Uterus (tissue), 4 donors: ENCODE measurements around the gene CCND1. TPM values are rescaled to one million over a fixed set of nuclear protein-coding genes. Genes with fewer than 3 reads are reported as not detected.

Experiments
- DNase-seq, 2 donors: peaks; one replicate each; pipeline ENCODE4 v3.0.0-alpha.2; 2019 to 2020
- H3K27ac ChIP-seq, 2 donors: fragments of 200-600 bp; sonication (generic); 1 replicate in 1 of 2; 2 replicates in 1 of 2; pipeline ENCODE4 v1.5.1; 2016 to 2018
- H3K27me3 ChIP-seq, 2 donors: fragments of 200-600 bp; sonication (generic); one replicate each; pipeline ENCODE4 v1.5.1; 2018 to 2019; ENCODE audit warnings: control low read depth in 1 of 2
- H3K36me3 ChIP-seq, 2 donors: fragments of 200-600 bp; sonication (generic); one replicate each; pipeline ENCODE4 v1.5.1; 2019; ENCODE audit warnings: control low read depth in 1 of 2
- H3K4me1 ChIP-seq, 2 donors: fragments of 200-600 bp; sonication (generic); one replicate each; pipeline ENCODE4 v1.5.1; 2018 to 2019; ENCODE audit warnings: control low read depth in 1 of 2
- H3K4me3 ChIP-seq, 2 donors: fragments of 200-600 bp; sonication (generic); 1 replicate in 1 of 2; 2 replicates in 1 of 2; pipeline ENCODE4 v1.5.1; 2018 to 2019; ENCODE audit warnings: mild to moderate bottlenecking in 1 of 2
- H3K9me3 ChIP-seq, 2 donors: fragments of 200-600 bp; sonication (generic); one replicate each; pipeline ENCODE4 v1.5.1; 2019; ENCODE audit warnings: control low read depth in 1 of 2
- POLR2A ChIP-seq, 2 donors: fragments of 450-650 bp; IDR thresholded peaks; one replicate each; pipeline ENCODE4 v1.6.1; 2016; ENCODE audit warnings: antibody characterized with exemption in 2 of 2, mild to moderate bottlenecking in 1 of 2, moderate library complexity in 1 of 2
- intact Hi-C: fragments of 100-400 bp; cut with DNase I; formaldehyde crosslinking; loops from one replicate; pipeline ENCODE4 v1.15.1; 2023; ENCODE audit warnings: low total_unique reads
- total RNA-seq, 4 donors: library from RNA; depleted of rRNA in 3 of 4; stranded (reverse); fragments of >200 nt in 3 of 4; gene quantifications; one replicate each; pipeline versions ENCODE4 v1.1.0 to v1.2.4, GENCODE V29; 2014 to 2023
- TF ChIP-seq, protein P1 (sequence below), 4 experiments: fragments of 200-600 bp in 2 of 4; fragments of 450-650 bp in 2 of 4; sonication (generic) in 2 of 4; IDR thresholded peaks; one replicate each; pipeline ENCODE4 v1.5.1; 2016 to 2019; ENCODE audit warnings: antibody characterized with exemption in 4 of 4, mild to moderate bottlenecking in 2 of 4, moderate library complexity in 1 of 4
- donor health status: DM: yes; HTN: yes; CAD: no.

CCND1 gene
- total RNA-seq, 4 donors from 2014 or later: 2.9 to 96.5 (median 20.5) TPM

DNA sequence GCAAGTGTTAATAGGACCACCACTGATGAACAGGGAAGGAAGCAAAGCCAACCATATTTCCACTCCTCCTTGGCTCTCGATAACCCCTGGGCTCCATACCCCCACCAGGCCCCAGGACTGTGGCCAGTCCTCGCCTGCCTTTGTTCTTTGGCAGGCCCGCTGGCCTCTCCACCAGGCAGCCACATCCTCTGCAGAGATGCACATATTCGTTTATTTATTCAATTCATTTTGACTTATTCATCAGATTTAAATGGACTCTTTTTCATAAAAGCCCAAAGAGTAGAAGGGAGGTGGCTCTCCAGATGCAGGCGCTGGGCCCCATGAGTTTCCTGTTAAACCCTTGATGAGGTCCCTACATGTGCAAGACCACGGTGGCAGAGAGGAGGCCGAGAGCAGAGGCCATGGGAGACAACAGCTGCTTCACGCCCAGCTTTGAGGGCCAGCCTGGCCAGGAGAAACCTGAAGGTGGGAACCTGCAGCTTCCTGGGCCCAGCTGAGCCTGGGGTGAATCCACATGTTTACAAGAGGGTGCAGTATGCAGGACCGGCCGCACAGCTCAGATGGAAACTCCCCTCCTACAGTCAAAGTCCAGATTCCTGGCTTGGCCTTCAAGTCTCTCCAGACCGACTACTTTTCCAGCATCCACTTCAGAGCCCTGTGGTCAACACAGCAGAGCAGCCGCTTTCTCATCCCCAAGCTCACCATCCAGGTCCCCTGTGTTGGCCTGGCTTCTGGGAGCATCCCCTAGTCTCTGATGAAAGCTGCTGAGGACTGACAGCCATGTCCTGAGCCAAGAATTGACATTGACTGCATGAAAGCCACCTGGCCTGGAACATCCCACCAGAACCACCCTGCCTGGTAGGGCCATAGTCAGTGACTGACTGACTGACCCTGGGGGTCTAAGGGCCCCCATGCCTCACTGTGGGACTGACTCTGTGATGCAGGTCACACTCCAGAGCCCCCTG is 39.7 kb upstream of the CCND1 start:
- H3K4me1 ChIP-seq: no peaks in the 10 kb centered on the region
- no peaks in the 10 kb centered on the region for H3K27me3 ChIP-seq
- H3K27ac ChIP-seq: no peak overlapping the region
- H3K4me3 ChIP-seq: no peak overlapping the region
- H3K9me3 ChIP-seq: no peaks in the 10 kb centered on the region
- intact Hi-C loops: no loop called here
- DNase-seq: no peak
- TF ChIP-seq, protein P1, sequence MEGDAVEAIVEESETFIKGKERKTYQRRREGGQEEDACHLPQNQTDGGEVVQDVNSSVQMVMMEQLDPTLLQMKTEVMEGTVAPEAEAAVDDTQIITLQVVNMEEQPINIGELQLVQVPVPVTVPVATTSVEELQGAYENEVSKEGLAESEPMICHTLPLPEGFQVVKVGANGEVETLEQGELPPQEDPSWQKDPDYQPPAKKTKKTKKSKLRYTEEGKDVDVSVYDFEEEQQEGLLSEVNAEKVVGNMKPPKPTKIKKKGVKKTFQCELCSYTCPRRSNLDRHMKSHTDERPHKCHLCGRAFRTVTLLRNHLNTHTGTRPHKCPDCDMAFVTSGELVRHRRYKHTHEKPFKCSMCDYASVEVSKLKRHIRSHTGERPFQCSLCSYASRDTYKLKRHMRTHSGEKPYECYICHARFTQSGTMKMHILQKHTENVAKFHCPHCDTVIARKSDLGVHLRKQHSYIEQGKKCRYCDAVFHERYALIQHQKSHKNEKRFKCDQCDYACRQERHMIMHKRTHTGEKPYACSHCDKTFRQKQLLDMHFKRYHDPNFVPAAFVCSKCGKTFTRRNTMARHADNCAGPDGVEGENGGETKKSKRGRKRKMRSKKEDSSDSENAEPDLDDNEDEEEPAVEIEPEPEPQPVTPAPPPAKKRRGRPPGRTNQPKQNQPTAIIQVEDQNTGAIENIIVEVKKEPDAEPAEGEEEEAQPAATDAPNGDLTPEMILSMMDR (IDR thresholded peaks at IDR 0.05): no peak
- no peak for TF ChIP-seq POLR2A (IDR thresholded peaks at IDR 0.05)
- H3K36me3 ChIP-seq: no peaks in the 10 kb centered on the region

DNA sequence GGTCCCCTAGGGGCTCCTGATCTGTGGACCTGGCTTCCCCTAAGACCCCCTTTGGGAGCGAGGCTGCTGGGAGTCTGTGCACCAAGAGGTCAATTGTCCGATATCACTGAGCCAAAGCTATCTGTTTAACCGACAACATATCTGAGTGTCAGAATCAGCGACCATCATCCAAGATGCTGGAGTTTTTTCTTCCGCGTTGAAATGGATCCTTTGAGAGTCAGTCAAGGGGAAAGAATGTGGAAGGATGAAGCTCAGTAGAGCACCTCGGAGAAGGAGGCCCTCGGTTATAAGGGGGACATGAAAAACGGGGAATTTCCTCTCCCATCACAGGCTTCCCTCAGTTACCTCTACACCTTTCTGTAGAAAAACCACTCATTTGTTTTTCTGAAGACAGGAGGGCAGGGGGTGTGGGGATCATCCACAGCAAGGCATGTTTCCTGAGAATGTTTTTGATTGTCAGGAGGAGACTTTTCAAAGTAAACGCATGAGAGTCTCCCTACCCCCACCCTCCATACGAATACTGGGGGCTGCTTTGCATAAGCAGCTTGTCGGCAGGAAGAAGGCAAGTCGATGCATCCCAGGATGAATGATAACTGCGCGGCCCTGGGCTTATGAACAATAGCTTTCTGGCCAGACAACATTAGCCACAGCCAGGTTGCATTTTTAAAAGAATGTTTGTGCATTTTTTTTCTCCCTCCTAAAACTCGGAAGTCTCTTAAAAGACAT is 37.7 kb upstream of the CCND1 start:
- H3K4me3 ChIP-seq: no peak overlapping the region
- H3K27ac ChIP-seq: no peak overlapping the region
- intact Hi-C loops: no loop called here
- no peaks in the 10 kb centered on the region for H3K27me3 ChIP-seq
- H3K36me3 ChIP-seq: no peaks in the 10 kb centered on the region
- no peak for DNase-seq
- no peaks in the 10 kb centered on the region for H3K4me1 ChIP-seq
- TF ChIP-seq, protein P1 (IDR thresholded peaks at IDR 0.05): no peak
- TF ChIP-seq POLR2A (IDR thresholded peaks at IDR 0.05): no peak
- H3K9me3 ChIP-seq: no peaks in the 10 kb centered on the region

DNA sequence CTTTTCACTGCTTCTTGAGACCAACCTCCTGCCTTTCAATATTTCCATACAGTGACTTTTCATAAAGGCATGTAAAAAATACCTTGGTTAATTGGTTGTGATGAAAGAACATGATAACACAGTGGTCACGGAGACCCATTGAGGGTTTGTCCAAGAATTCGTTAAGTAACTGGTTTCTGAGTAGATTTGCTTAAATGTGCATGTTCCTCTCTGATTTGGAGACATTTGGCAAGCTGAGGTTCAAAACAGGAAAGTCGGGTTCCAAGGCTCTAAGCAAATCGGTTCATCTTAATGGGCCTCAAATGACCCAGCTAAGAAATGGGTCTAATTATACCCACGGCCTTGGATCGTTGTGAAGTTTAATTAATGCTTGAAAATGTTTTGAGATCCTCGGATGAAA is 36.9 kb upstream of the CCND1 start:
- no peaks in the 10 kb centered on the region for H3K27me3 ChIP-seq
- H3K4me3 ChIP-seq: no peak overlapping the region
- intact Hi-C loops: no loop called here
- no peak overlapping the region for H3K27ac ChIP-seq
- no peak for DNase-seq
- H3K9me3 ChIP-seq: peaks cover 0 to 2% of the 10 kb centered on the region in 2 donors
- TF ChIP-seq, protein P1 (IDR thresholded peaks at IDR 0.05): no peak
- TF ChIP-seq POLR2A (IDR thresholded peaks at IDR 0.05): no peak
- H3K36me3 ChIP-seq: no peaks in the 10 kb centered on the region
- no peaks in the 10 kb centered on the region for H3K4me1 ChIP-seq

DNA sequence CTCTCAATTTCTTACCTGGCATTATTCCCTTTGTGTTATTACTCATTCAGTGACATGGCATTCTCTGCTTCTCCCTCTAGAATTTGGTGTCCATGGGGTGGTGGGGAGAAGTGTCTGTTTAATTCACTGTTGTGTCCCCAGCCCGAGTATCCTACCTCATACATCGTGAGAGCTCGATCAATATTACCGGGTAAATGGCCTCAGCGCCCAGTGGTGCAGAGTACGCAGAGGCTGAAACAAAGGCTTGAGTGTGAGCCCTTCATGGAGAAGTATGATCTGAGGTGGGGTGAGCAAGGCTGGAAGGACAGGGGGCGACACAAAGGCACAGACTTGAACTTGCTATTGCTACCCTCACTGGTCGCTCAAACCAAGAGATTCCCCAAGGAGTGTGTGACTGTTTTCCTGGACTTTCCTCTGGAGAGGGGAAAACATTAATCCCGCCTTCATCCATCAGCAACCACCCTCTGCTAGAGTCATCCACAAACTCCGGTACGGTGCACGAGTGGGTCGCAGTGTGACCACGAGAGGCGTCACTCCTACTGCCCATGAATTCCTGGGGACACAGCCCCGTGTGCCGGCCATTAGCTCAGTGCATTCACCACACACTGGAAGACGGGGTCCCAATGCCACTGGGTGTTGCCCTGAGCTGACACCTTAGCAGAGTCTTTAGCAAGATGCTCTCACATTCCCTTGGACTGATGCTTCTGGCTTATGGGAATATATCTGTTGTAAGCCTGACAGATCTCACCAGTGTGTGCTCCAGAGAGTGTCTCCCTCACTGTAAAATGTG is 35.0 kb upstream of the CCND1 start:
- Histone ChIP-seq H3K9me3 (peaks cover 0 to 7% of the 10 kb centered on the region in 2 donors), H3K4me1 (no peaks in the 10 kb centered on the region), H3K4me3 (no peak overlapping the region), H3K36me3 (no peaks in the 10 kb centered on the region), H3K27me3 (no peaks in the 10 kb centered on the region), H3K27ac (no peak overlapping the region)
- DNase-seq: no peak
- intact Hi-C loops: no loop called here
- TF ChIP-seq, protein P1 (IDR thresholded peaks at IDR 0.05): no peak
